GM23248 (cell line): ENCODE data around the gene ZBTB17. TPM values are rescaled to one million over a fixed set of nuclear protein-coding genes. Genes with fewer than 3 reads are reported as not detected.

Experiments
- DNase-seq: peaks from one replicate; pipeline ENCODE4 v3.0.0-alpha.2; 2015
- H2AFZ ChIP-seq: fragments of 200-600 bp; sonication (generic); 2 replicates; pipeline ENCODE4 v1.6.1; 2016; ENCODE audit warnings: antibody characterized with exemption
- H3F3A ChIP-seq: fragments of 200-600 bp; sonication (generic); 2 replicates; pipeline ENCODE4 v1.6.1; 2016; ENCODE audit warnings: mild to moderate bottlenecking, antibody characterized with exemption, mixed run types; ENCODE audit not compliant: insufficient read depth
- H3K27ac ChIP-seq: fragments of 200-600 bp; sonication (generic); 2 replicates; pipeline ENCODE4 v1.5.1; 2016; ENCODE audit warnings: mild to moderate bottlenecking
- H3K27me3 ChIP-seq: fragments of 200-600 bp; sonication (generic); replicated peaks from 2 replicates; pipeline ENCODE4 v1.6.1; 2016; ENCODE audit warnings: mild to moderate bottlenecking; ENCODE audit not compliant: insufficient read depth
- H3K36me3 ChIP-seq: fragments of 200-600 bp; sonication (generic); 2 replicates; pipeline ENCODE4 v1.6.1; 2016; ENCODE audit warnings: low read depth, mild to moderate bottlenecking
- H3K4me1 ChIP-seq: fragments of 200-600 bp; sonication (generic); 2 replicates; pipeline ENCODE4 v1.6.1; 2016; ENCODE audit warnings: mild to moderate bottlenecking; ENCODE audit not compliant: insufficient read depth
- H3K4me2 ChIP-seq: fragments of 200-600 bp; sonication (generic); one replicate; pipeline ENCODE4 v1.6.1; 2016; ENCODE audit warnings: mild to moderate bottlenecking; ENCODE audit not compliant: unreplicated experiment
- H3K4me3 ChIP-seq: fragments of 200-600 bp; sonication (generic); 2 replicates; pipeline ENCODE4 v1.5.1; 2016; ENCODE audit warnings: mild to moderate bottlenecking
- H3K79me2 ChIP-seq: fragments of 200-600 bp; sonication (generic); 2 replicates; pipeline ENCODE4 v1.6.1; 2016; ENCODE audit warnings: mild to moderate bottlenecking; ENCODE audit not compliant: insufficient read depth
- H3K9ac ChIP-seq: fragments of 200-600 bp; sonication (generic); 2 replicates; pipeline ENCODE4 v1.6.1; 2016; ENCODE audit warnings: mild to moderate bottlenecking
- H3K9me2 ChIP-seq: fragments of 200-600 bp; sonication (generic); 2 replicates; pipeline ENCODE4 v1.6.1; 2016; ENCODE audit warnings: mixed run types, mild to moderate bottlenecking, moderate library complexity; ENCODE audit not compliant: insufficient read depth
- H3K9me3 ChIP-seq: fragments of 200-600 bp; sonication (generic); one replicate; pipeline ENCODE4 v1.6.1; 2017; ENCODE audit warnings: low read depth
- H4K20me1 ChIP-seq: fragments of 200-600 bp; sonication (generic); 2 replicates; pipeline ENCODE4 v1.6.0; 2016; ENCODE audit not compliant: insufficient read depth
- EZH2 ChIP-seq: fragments of 200-600 bp; sonication (generic); IDR thresholded peaks from 2 replicates; pipeline ENCODE4 v1.6.1; 2018; ENCODE audit warnings: antibody characterized with exemption, mild to moderate bottlenecking; ENCODE audit not compliant: insufficient read depth, poor library complexity, severe bottlenecking
- EZH2phosphoT487 ChIP-seq: fragments of 200-600 bp; sonication (generic); IDR thresholded peaks from 2 replicates; pipeline ENCODE4 v1.6.1; 2018; ENCODE audit warnings: antibody characterized with exemption, moderate library complexity, mild to moderate bottlenecking, low read depth; ENCODE audit not compliant: insufficient read depth
- WGBS, 2 experiments: methylation state at CpG; one replicate each; pipeline ENCODE4 v1.1.6; 2015 to 2017; ENCODE audit warnings: low lambda C conversion rate in 2 of 2, low coverage in 1 of 2; ENCODE audit errors: missing lambda C conversion rate in 2 of 2; 5-methylcytosine and 5-hydroxymethylcytosine counted together
- in situ Hi-C: fragments of 300-500 bp; cut with MboI; formaldehyde crosslinking; loops from 2 replicates; pipeline ENCODE4 v1.15.0; 2020
- polyA plus RNA-seq: library from polyadenylated mRNA; unstranded; fragments of >200 nt; fragmentation: Nextera tagmentation; extraction: Ambion mirVana; gene quantifications from 2 replicates; pipeline ENCODE4 v1.2.1, GENCODE V29; 2016
- total RNA-seq: library from RNA; depleted of rRNA; stranded (reverse); fragments of >200 nt; shearing (Covaris generic); gene quantifications from 2 replicates; pipeline ENCODE4 v1.2.3, GENCODE V29; 2014

The ZBTB17 gene
- total and polyA plus RNA-seq, 2 experiments from 2014 or later, result 20.5 to 33.2 TPM

- H3K9ac ChIP-seq, result no peak overlapping the region
- H3K36me3 ChIP-seq, result peaks cover 45% of the 10 kb centered on the region
- H3K79me2 ChIP-seq, result peaks cover 98% of the 10 kb centered on the region
- H3K4me2 ChIP-seq, result no peak overlapping the region
- WGBS, 2 experiments, result 92 to 100% methylated on average over 1 of the region's 1 CpG
- H3K27me3 ChIP-seq, result no peaks in the 10 kb centered on the region
- H3K9me3 ChIP-seq, result no peaks in the 10 kb centered on the region
- no peak overlapping the region for H2AFZ ChIP-seq
- H3K4me1 ChIP-seq, result peaks cover 5% of the 10 kb centered on the region; the same call in 1 of the 2 replicates
- TF ChIP-seq EZH2 (no peak), EZH2phosphoT487 (no peak)
- H3K4me3 ChIP-seq, result no peak overlapping the region
- no peaks in the 10 kb centered on the region for H4K20me1 ChIP-seq
- no peak for DNase-seq
- H3K27ac ChIP-seq, result no peak overlapping the region
- no peaks in the 10 kb centered on the region for H3K9me2 ChIP-seq
- peaks cover 7% of the 10 kb centered on the region; the same call in 1 of the 2 replicates for H3F3A ChIP-seq
- in situ Hi-C loops, result no loop called here
Observed at GRCh38 chr1:15911141-15911540, 64.8 kb downstream of the ZBTB17 start.

GRCh38 chr1:15908597-15908996, 67.3 kb downstream of the ZBTB17 start:
- Histone ChIP-seq H3K4me2 (no peak overlapping the region), H4K20me1 (no peaks in the 10 kb centered on the region), H3F3A (peaks cover 6% of the 10 kb centered on the region; the same call in 1 of the 2 replicates), H3K4me1 (peaks cover 5% of the 10 kb centered on the region), H3K9me3 (no peaks in the 10 kb centered on the region), H3K36me3 (peaks cover 32% of the 10 kb centered on the region), H3K9ac (no peak overlapping the region), H3K9me2 (no peaks in the 10 kb centered on the region), H2AFZ (no peak overlapping the region), H3K4me3 (no peak overlapping the region), H3K27me3 (no peaks in the 10 kb centered on the region), H3K79me2 (peaks cover 98% of the 10 kb centered on the region), H3K27ac (no peak overlapping the region)
- 78 to 82% methylated on average over 4 of the region's 4 CpGs for WGBS, 2 experiments
- no peak for TF ChIP-seq EZH2phosphoT487
- no peak for TF ChIP-seq EZH2
- in situ Hi-C loops, result no loop called here
- no peak for DNase-seq

GRCh38 chr1:15902882-15903281, 73.0 kb downstream of the ZBTB17 start:
- Histone ChIP-seq H3K4me2 (peak overlapping the region; percentile 65), H3K27me3 (no peaks in the 10 kb centered on the region), H4K20me1 (no peaks in the 10 kb centered on the region), H3F3A (peaks cover 12% of the 10 kb centered on the region; the same call in 1 of the 2 replicates), H3K9me3 (no peaks in the 10 kb centered on the region), H3K9ac (no peak overlapping the region), H3K36me3 (no peaks in the 10 kb centered on the region; the same call in 1 of the 2 replicates), H2AFZ (no peak overlapping the region), H3K9me2 (no peaks in the 10 kb centered on the region), H3K79me2 (peaks cover 100% of the 10 kb centered on the region), H3K27ac (peak overlapping the region; percentile 43), H3K4me3 (no peak overlapping the region), H3K4me1 (peaks cover 17% of the 10 kb centered on the region)
- in situ Hi-C loops, result no loop called here
- peak; percentile 89 for DNase-seq
- WGBS, 2 experiments, result 15 to 26% methylated on average over 3 of the region's 3 CpGs
- TF ChIP-seq EZH2phosphoT487, result no peak
- no peak for TF ChIP-seq EZH2

GRCh38 chr1:15900662-15901279, 75.1 kb downstream of the ZBTB17 start:
- no peak for DNase-seq
- in situ Hi-C loops, result no loop called here
- Histone ChIP-seq H2AFZ (no peak overlapping the region), H3K9me3 (no peaks in the 10 kb centered on the region), H3K4me2 (no peak overlapping the region), H3K9me2 (no peaks in the 10 kb centered on the region), H3K36me3 (no peaks in the 10 kb centered on the region; the same call in 1 of the 2 replicates), H3K79me2 (peaks cover 100% of the 10 kb centered on the region), H3K27me3 (no peaks in the 10 kb centered on the region), H3K9ac (no peak overlapping the region), H3K4me1 (peaks cover 21% of the 10 kb centered on the region), H4K20me1 (no peaks in the 10 kb centered on the region), H3F3A (peaks cover 12% of the 10 kb centered on the region; the same call in 1 of the 2 replicates), H3K4me3 (no peak overlapping the region), H3K27ac (no peak overlapping the region)
- TF ChIP-seq EZH2phosphoT487 (no peak), EZH2 (no peak)
- WGBS, 2 experiments, result 64 to 65% methylated on average over 8 of the region's 8 CpGs
